Cerebellar cortex (tissue), 1 donor: ENCODE measurements around the gene SLC6A13.
"Not testable (repeated sequence)": the region's sequence is repeated elsewhere in the genome, so short reads cannot be mapped to it uniquely, and the experiment has no call there.

Source experiments
- DNase-seq: peaks from one replicate; pipeline ENCODE4 v3.0.0-alpha.2; 2015; ENCODE audit warnings: low spot score

SLC6A13 gene

GRCh38 chr12:197911-198695 is 64.5 kb downstream of the SLC6A13 start:
- no peak for DNase-seq

GRCh38 chr12:197347-197746 is 65.3 kb downstream of the SLC6A13 start:
- DNase-seq, result no peak

- no peak for DNase-seq
Observed at GRCh38 chr12:196436-196835, 66.2 kb downstream of the SLC6A13 start.

GRCh38 chr12:195951-196350 is 66.7 kb downstream of the SLC6A13 start:
- DNase-seq, result no peak

GRCh38 chr12:195156-195555 is 67.5 kb downstream of the SLC6A13 start:
- no peak for DNase-seq

GRCh38 chr12:194276-194675 is 68.4 kb downstream of the SLC6A13 start:
- DNase-seq, result no peak

- no peak for DNase-seq
Observed at GRCh38 chr12:193261-193660, 69.4 kb downstream of the SLC6A13 start.

- DNase-seq, result no peak
Observed at GRCh38 chr12:191541-191940, 71.1 kb downstream of the SLC6A13 start.

GRCh38 chr12:190881-191280 is 71.8 kb downstream of the SLC6A13 start:
- no peak for DNase-seq

- no peak for DNase-seq
Observed at GRCh38 chr12:189622-189962, 73.0 kb downstream of the SLC6A13 start.

- peak; percentile 62 for DNase-seq
Observed at GRCh38 chr12:188910-189621, 73.6 kb downstream of the SLC6A13 start.

GRCh38 chr12:187986-188909 is 74.4 kb downstream of the SLC6A13 start:
- not testable (repeated sequence) for DNase-seq

GRCh38 chr12:186006-186625 is 76.5 kb downstream of the SLC6A13 start:
- DNase-seq, result no peak

GRCh38 chr12:185576-185955 is 77.1 kb downstream of the SLC6A13 start:
- peak; percentile 74 for DNase-seq

GRCh38 chr12:184811-185575 is 77.6 kb downstream of the SLC6A13 start:
- no peak for DNase-seq

- DNase-seq, result no peak
Observed at GRCh38 chr12:182381-182892, 80.2 kb downstream of the SLC6A13 start.

- DNase-seq, result no peak
Observed at GRCh38 chr12:181921-182320, 80.7 kb downstream of the SLC6A13 start.

- peak; percentile 50 for DNase-seq
Observed at GRCh38 chr12:180445-180844, 82.2 kb downstream of the SLC6A13 start.

- no peak for DNase-seq
Observed at GRCh38 chr12:179885-180284, 82.8 kb downstream of the SLC6A13 start.

- peak; percentile 94 for DNase-seq
Observed at GRCh38 chr12:179131-179884, 83.3 kb downstream of the SLC6A13 start.

- DNase-seq, result no peak
Observed at GRCh38 chr12:178829-179109, 83.9 kb downstream of the SLC6A13 start.
